HepG2 (cell line): ENCODE results near the gene OSBPL2. TPM values are rescaled to one million over a fixed set of nuclear protein-coding genes. Genes with fewer than 3 reads are reported as not detected.

Experiments
- ARID4A ChIP-seq: sonication (generic); formaldehyde crosslinking; IDR thresholded peaks from 2 replicates; pipeline ENCODE4 v1.5.0; 2020; ENCODE audit warnings: mild to moderate bottlenecking, missing genetic modification reagents, borderline replicate concordance
- DDIT3 ChIP-seq: sonication (generic); formaldehyde crosslinking; IDR thresholded peaks from 2 replicates; pipeline ENCODE4 v1.4.0; 2020; ENCODE audit warnings: mild to moderate bottlenecking, missing genetic modification reagents
- EP300 ChIP-seq, 3 experiments: sonication (generic) in 1 of 3; formaldehyde crosslinking in 1 of 3; IDR thresholded peaks; 2 replicates each; pipeline versions ENCODE4 v1.5.1 to v1.6.1; 2011 to 2020; ENCODE audit warnings: low read depth in 2 of 3, low read length in 2 of 3, borderline replicate concordance in 1 of 3, improper control_type of control experiment in 1 of 3, mild to moderate bottlenecking in 1 of 3, missing genetic modification reagents in 1 of 3, moderate library complexity in 1 of 3
- GABPB1 ChIP-seq: IDR thresholded peaks from 2 replicates; pipeline ENCODE4 v1.6.1; 2016; ENCODE audit warnings: mild to moderate bottlenecking, missing genetic modification reagents, moderate library complexity, missing compliant biosample characterization
- HES4 ChIP-seq: sonication (generic); formaldehyde crosslinking; IDR thresholded peaks from 2 replicates; pipeline ENCODE4 v1.9.0; 2021; ENCODE audit warnings: mild to moderate bottlenecking, missing genetic modification reagents, borderline replicate concordance
- IRF9 ChIP-seq: sonication (generic); formaldehyde crosslinking; IDR thresholded peaks from 2 replicates; pipeline ENCODE4 v1.8.0; 2022; ENCODE audit warnings: missing genetic modification reagents, mild to moderate bottlenecking, borderline replicate concordance
- JARID2 ChIP-seq: sonication (generic); formaldehyde crosslinking; IDR thresholded peaks from 2 replicates; pipeline ENCODE4 v1.8.1; 2023; ENCODE audit warnings: missing genetic modification reagents, inconsistent platforms; ENCODE audit not compliant: insufficient replicate concordance
- MXI1 ChIP-seq: IDR thresholded peaks from 3 replicates; pipeline ENCODE4 v1.6.1; 2012; ENCODE audit warnings: low read depth, low read length, inconsistent platforms, borderline replicate concordance
- PAXIP1 ChIP-seq: sonication (generic); formaldehyde crosslinking; conservative IDR thresholded peaks from 2 replicates; pipeline ENCODE4 v1.4.0; 2020; ENCODE audit warnings: mild to moderate bottlenecking, missing genetic modification reagents, moderate library complexity
- SRF ChIP-seq: IDR thresholded peaks from 2 replicates; pipeline ENCODE4 v1.6.1; 2011; ENCODE audit warnings: mild to moderate bottlenecking, low read depth, low read length, moderate library complexity
- TMF1 ChIP-seq: sonication (generic); formaldehyde crosslinking; IDR thresholded peaks from 2 replicates; pipeline ENCODE4 v1.8.1; 2022; ENCODE audit warnings: low read depth, missing genetic modification reagents
- ZBTB49 ChIP-seq: sonication (generic); formaldehyde crosslinking; IDR thresholded peaks from 2 replicates; pipeline ENCODE4 v1.4.0; 2020; ENCODE audit warnings: missing genetic modification reagents, borderline replicate concordance
- ZNF629 ChIP-seq: sonication (generic); formaldehyde crosslinking; conservative IDR thresholded peaks from 2 replicates; pipeline ENCODE4 v1.5.0; 2020; ENCODE audit warnings: missing genetic modification reagents
- polyA plus RNA-seq, 8 experiments: library from polyadenylated mRNA; depleted of rRNA in 3 of 8; stranded (reverse) in 7 of 8; unstranded in 1 of 8; fragments of >200 nt; fragmentation: Illumina TruSeq in 4 of 8; extraction: Trizol in 4 of 8; gene quantifications; 2 replicates each; pipeline versions ENCODE4 v1.2.1 to v1.2.3, GENCODE V29; 2011 to 2016; ENCODE audit warnings: low read depth in 4 of 8, missing spikeins in 1 of 8, mixed read lengths in 1 of 8; ENCODE audit not compliant: insufficient read depth in 1 of 8
- total RNA-seq, 5 experiments: library from RNA; depleted of rRNA; stranded (reverse); fragments of >200 nt; fragmentation: Illumina TruSeq; extraction: Trizol; gene quantifications; 2 replicates each; pipeline ENCODE4 v1.2.3, GENCODE V29; 2016; ENCODE audit warnings: low read depth in 1 of 5

OSBPL2 gene
- total and polyA plus RNA-seq, 2 of the 13 experiments (the other 11 are each of a cell fraction or from before 2014, with no cell fraction given) = 18.5 to 37.4 TPM

- TF ChIP-seq TMF1 (CRISPR knock-in tag) (no peak), EP300 (IDR thresholded peaks at IDR 0.05; ENCODE audit: low read depth in 2 of 2, low read length in 2 of 2) (0 out of 4 replicates have a peak, but pooled peaks of 1 of the 2 experiments have one; percentile 14), EP300 (CRISPR knock-in tag; IDR thresholded peaks at IDR 0.05; ENCODE audit: borderline replicate concordance) (no peak), MXI1 (peak; percentile 79; the same call in 2 of the 3 replicates), ZNF629 (CRISPR knock-in tag) (peak; percentile 53; the same call in 1 of the 2 replicates), JARID2 (CRISPR knock-in tag) (no peak), SRF (no peak), ZBTB49 (CRISPR knock-in tag) (no peak), PAXIP1 (CRISPR knock-in tag) (peak; percentile 18; the same call in 1 of the 2 replicates), DDIT3 (no peak), ARID4A (CRISPR knock-in tag) (peak; percentile 53; the same call in 1 of the 2 replicates), GABPB1 (CRISPR knock-in tag) (peak; percentile 66), HES4 (CRISPR knock-in tag) (no peak), IRF9 (CRISPR knock-in tag) (0 out of 2 replicates have a peak, but pooled peaks have one; percentile 50)
Measured at GRCh38 chr20:62236766-62237513, 1.4 kb upstream of the OSBPL2 start (continued).
